Activated CD4-positive, CD25-positive, alpha-beta regulatory T cell treated with anti-CD3 and anti-CD28 coated beads, Interleukin-2, amount 50 U/mL, for 24 hours (primary cell): Measurements from ENCODE around the gene PATE1.
"Not testable (repeated sequence)": the region's sequence is repeated elsewhere in the genome, so short reads cannot be mapped to it uniquely, and the experiment has no call there.

Source experiments
- ATAC-seq, 2 donors: fragments of 150-1000 bp; cut with Tn5 transposase; one replicate each; pipeline ENCODE4 v1.10.0; 2021; ENCODE audit warnings: mild to moderate bottlenecking in 1 of 2, moderate library complexity in 1 of 2

Gene PATE1

GRCh38 chr11:125745979-125746378 lies at the start of gene PATE1:
TSS of gene PATE1 (plus strand) at chr11:125746279. CDS start at chr11:125746305, 26 bp downstream.
- ATAC-seq = no peak

GRCh38 chr11:125701018-125701610 lies 45.0 kb upstream of the PATE1 start:
- ATAC-seq = no peak

- no peak for ATAC-seq
These were observed 44.0 kb upstream of the PATE1 start for GRCh38 chr11:125701858-125702621.

GRCh38 chr11:125704686-125705085 lies 41.4 kb upstream of the PATE1 start:
- ATAC-seq = not testable (repeated sequence)

GRCh38 chr11:125720781-125721180 lies 25.3 kb upstream of the PATE1 start:
- ATAC-seq = no peak

GRCh38 chr11:125724125-125724524 lies 22.0 kb upstream of the PATE1 start:
- no peak for ATAC-seq

- no peak for ATAC-seq
These were observed 17.1 kb upstream of the PATE1 start for GRCh38 chr11:125728969-125729368.

GRCh38 chr11:125740617-125741016 lies 5.5 kb upstream of the PATE1 start:
- ATAC-seq = no peak

GRCh38 chr11:125743681-125744080 lies 2.4 kb upstream of the PATE1 start:
- ATAC-seq = no peak

GRCh38 chr11:125750629-125751028 lies 4.5 kb downstream of the PATE1 start:
- no peak for ATAC-seq

- no peak for ATAC-seq
These were observed 10.0 kb downstream of the PATE1 start for GRCh38 chr11:125756050-125756449.

- no peak for ATAC-seq
These were observed 16.4 kb downstream of the PATE1 start for GRCh38 chr11:125762445-125762844.

GRCh38 chr11:125763483-125763882 lies 17.4 kb downstream of the PATE1 start:
- ATAC-seq = no peak

- ATAC-seq = no peak
These were observed 20.2 kb downstream of the PATE1 start for GRCh38 chr11:125766251-125766650.

GRCh38 chr11:125768336-125769046 lies 22.4 kb downstream of the PATE1 start:
- no peak for ATAC-seq

- no peak for ATAC-seq
These were observed 24.5 kb downstream of the PATE1 start for GRCh38 chr11:125770583-125770982.

- no peak for ATAC-seq
These were observed 26.9 kb downstream of the PATE1 start for GRCh38 chr11:125772834-125773505.

GRCh38 chr11:125773516-125773915 lies 27.4 kb downstream of the PATE1 start:
- ATAC-seq = no peak

GRCh38 chr11:125777309-125777708 lies 31.2 kb downstream of the PATE1 start:
- ATAC-seq = no peak

- no peak for ATAC-seq
These were observed 32.6 kb downstream of the PATE1 start, which contains the start of gene PATE2 for GRCh38 chr11:125778728-125779127. TSS of gene PATE2 (minus strand) at chr11:125778828. CDS start at chr11:125778773, 55 bp downstream.

GRCh38 chr11:125784678-125785077 lies 38.6 kb downstream of the PATE1 start:
- ATAC-seq = no peak

- ATAC-seq = no peak
These were observed 41.7 kb downstream of the PATE1 start, which contains the start of gene PATE3 for GRCh38 chr11:125787827-125788226. TSS of gene PATE3 (plus strand) at chr11:125788127. CDS start at chr11:125788152, 25 bp downstream.

GRCh38 chr11:125790825-125791224 lies 44.7 kb downstream of the PATE1 start:
- ATAC-seq = no peak
